Thoracic aorta (tissue), 2 donors: ENCODE measurements around the gene UBA5. TPM values are rescaled to one million over a fixed set of nuclear protein-coding genes. Genes with fewer than 3 reads are reported as not detected.

ENCODE experiments used
- ATAC-seq: fragments of 150-250 bp; one replicate; pipeline ENCODE4 v1.8.0; 2017; ENCODE audit warnings: low read depth; ENCODE audit not compliant: insufficient number of reproducible peaks, low FRiP score
- DNase-seq: peaks from one replicate; pipeline ENCODE4 v3.0.0-alpha.2; 2020; ENCODE audit warnings: low spot score
- H3K27ac ChIP-seq, 2 donors: fragments of 200-600 bp; sonication (generic); 1 replicate in 1 of 2; 2 replicates in 1 of 2; pipeline ENCODE4 v1.5.1; 2016; ENCODE audit warnings: mild to moderate bottlenecking in 2 of 2, moderate library complexity in 2 of 2
- H3K27me3 ChIP-seq: fragments of 200-600 bp; sonication (generic); replicated peaks from 2 replicates; pipeline ENCODE4 v1.6.0; 2016; ENCODE audit warnings: mild to moderate bottlenecking; ENCODE audit not compliant: insufficient read depth
- H3K36me3 ChIP-seq: fragments of 200-600 bp; sonication (generic); one replicate; pipeline ENCODE4 v1.5.1; 2016
- H3K4me1 ChIP-seq, 2 donors: fragments of 200-600 bp; sonication (generic); 1 replicate in 1 of 2; 2 replicates in 1 of 2; pipeline versions ENCODE4 v1.5.1 to v1.6.0; 2016; ENCODE audit warnings: low read depth in 2 of 2, mild to moderate bottlenecking in 1 of 2; ENCODE audit not compliant: control insufficient read depth in 1 of 2
- H3K4me3 ChIP-seq: fragments of 200-600 bp; sonication (generic); 2 replicates; pipeline ENCODE4 v1.5.1; 2016; ENCODE audit warnings: mild to moderate bottlenecking
- H3K9me3 ChIP-seq: fragments of 200-600 bp; sonication (generic); 2 replicates; pipeline ENCODE4 v1.5.1; 2016
- CTCF ChIP-seq: fragments of 200-600 bp; sonication (generic); IDR thresholded peaks from one replicate; pipeline ENCODE4 v1.5.1; 2019; ENCODE audit warnings: antibody characterized with exemption
- total RNA-seq, 2 donors: library from RNA; depleted of rRNA; stranded (reverse); fragments of >200 nt; gene quantifications; one replicate each; pipeline versions ENCODE4 v1.1.0 to v1.2.3, GENCODE V29; 2016

UBA5 gene
- total RNA-seq, 2 donors from 2014 or later, result 26.4 to 52.4 TPM

DNA sequence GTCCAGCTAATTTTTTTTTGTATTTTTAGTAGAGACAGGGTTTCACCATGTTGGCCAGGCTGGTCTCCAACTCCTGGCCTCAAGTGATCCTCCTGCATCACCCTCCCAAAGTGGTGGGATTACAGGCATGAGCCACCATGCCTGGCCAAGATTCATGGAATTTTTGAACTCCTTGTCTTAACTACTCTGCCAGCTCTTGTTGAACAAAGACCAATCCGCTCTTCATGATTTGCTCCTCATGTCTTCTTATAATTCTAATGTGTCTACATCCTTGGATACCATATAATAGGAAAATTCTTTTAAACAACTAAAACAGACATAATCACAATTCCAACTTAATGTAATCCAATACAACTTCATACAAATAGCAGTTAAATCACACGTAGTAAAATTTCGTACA lies 21.3 kb downstream of the UBA5 start:
- DNase-seq (no peak), ATAC-seq (no peak)
- no peak overlapping the region for H3K4me3 ChIP-seq
- H3K27ac ChIP-seq, result no peak overlapping the region
- H3K9me3 ChIP-seq, result no peaks in the 10 kb centered on the region
- H3K36me3 ChIP-seq, result peaks cover 51% of the 10 kb centered on the region
- TF ChIP-seq CTCF, result no peak
- H3K4me1 ChIP-seq, result no peaks in the 10 kb centered on the region
- H3K27me3 ChIP-seq, result no peaks in the 10 kb centered on the region

- no peak for TF ChIP-seq CTCF
- H3K4me3 ChIP-seq, result no peak overlapping the region
- DNase-seq (no peak), ATAC-seq (no peak)
- no peaks in the 10 kb centered on the region for H3K27me3 ChIP-seq
- no peak overlapping the region for H3K27ac ChIP-seq
- no peaks in the 10 kb centered on the region for H3K4me1 ChIP-seq
- H3K36me3 ChIP-seq, result peaks cover 43% of the 10 kb centered on the region
- no peaks in the 10 kb centered on the region for H3K9me3 ChIP-seq
These were observed 22.1 kb downstream of the UBA5 start for GRCh38 chr3:132682201-132682600.

DNA sequence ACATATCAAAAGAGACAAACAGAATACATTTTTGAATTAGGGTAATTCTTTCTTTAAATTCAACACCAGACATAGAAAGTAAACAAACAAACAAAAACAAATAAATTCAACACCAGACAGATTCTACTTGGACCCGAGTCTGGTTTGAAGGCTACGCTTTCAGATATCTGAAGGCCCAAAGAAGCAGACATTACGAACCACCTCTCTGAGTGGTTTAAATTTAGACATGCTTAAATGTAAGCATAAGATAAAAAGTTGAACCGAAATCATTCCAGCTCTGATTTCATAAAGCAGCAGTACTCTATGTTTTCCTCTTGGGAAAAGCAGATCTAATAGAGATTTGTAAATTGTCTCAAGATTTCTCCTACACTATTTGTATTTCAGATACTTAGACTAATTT lies 29.9 kb downstream of the UBA5 start:
- TF ChIP-seq CTCF, result no peak
- H3K4me1 ChIP-seq, result no peaks in the 10 kb centered on the region
- H3K4me3 ChIP-seq, result no peak overlapping the region
- DNase-seq, result no peak
- no peaks in the 10 kb centered on the region for H3K27me3 ChIP-seq
- H3K27ac ChIP-seq, result no peak overlapping the region
- H3K9me3 ChIP-seq, result no peaks in the 10 kb centered on the region
- no peak for ATAC-seq
- H3K36me3 ChIP-seq, result peaks cover 63% of the 10 kb centered on the region

DNA sequence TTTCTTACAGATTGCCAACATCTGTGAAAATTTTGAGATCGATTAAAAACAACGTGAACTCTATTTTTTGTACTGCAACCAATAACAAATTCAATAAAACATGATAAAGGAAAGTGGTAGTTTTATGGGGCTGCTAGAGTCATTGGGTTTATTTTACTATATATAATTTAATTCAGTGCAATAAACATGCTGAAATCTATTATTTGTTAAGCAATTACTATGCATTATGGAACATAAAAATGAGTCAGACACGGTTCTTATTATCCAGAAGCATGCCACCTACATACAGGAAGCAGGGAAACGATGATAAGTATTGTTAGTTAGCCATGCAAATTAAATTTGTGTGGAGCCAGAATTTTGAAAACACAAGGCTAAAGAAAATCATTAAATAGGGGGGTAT lies 34.9 kb downstream of the UBA5 start:
- no peak for TF ChIP-seq CTCF
- no peak overlapping the region for H3K4me3 ChIP-seq
- DNase-seq (no peak), ATAC-seq (no peak)
- H3K27ac ChIP-seq, result no peak overlapping the region
- H3K27me3 ChIP-seq, result no peaks in the 10 kb centered on the region
- peaks cover 60% of the 10 kb centered on the region for H3K36me3 ChIP-seq
- no peaks in the 10 kb centered on the region for H3K4me1 ChIP-seq
- H3K9me3 ChIP-seq, result no peaks in the 10 kb centered on the region

DNA sequence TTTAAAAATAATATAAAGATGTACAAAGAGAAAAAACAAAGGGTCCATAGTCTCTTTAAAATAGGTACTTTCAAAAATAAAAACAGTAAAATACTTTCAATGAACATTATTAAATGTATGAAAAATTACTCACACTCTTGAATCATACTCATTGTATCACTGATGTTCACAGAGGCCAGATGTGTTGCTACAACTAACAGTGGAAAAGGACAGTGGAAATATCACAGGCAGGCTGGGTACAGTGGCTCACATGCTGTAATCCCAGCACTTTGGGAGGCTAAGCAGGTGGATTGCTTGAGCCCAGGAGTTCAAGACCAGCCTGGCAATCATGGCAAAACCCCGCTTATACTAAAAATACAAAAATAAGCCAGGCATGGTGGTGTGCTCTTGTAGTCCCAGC lies 35.3 kb downstream of the UBA5 start:
- H3K9me3 ChIP-seq, result no peaks in the 10 kb centered on the region
- no peak for TF ChIP-seq CTCF
- DNase-seq (no peak), ATAC-seq (no peak)
- no peak overlapping the region for H3K27ac ChIP-seq
- no peaks in the 10 kb centered on the region for H3K4me1 ChIP-seq
- peaks cover 61% of the 10 kb centered on the region for H3K36me3 ChIP-seq
- no peaks in the 10 kb centered on the region for H3K27me3 ChIP-seq
- H3K4me3 ChIP-seq, result no peak overlapping the region
